A549 treated with CORT108297 at 1 μM for 4 hours (cell line): ENCODE results near the gene ZNF236. TPM values are rescaled to one million over a fixed set of nuclear protein-coding genes. Genes with fewer than 3 reads are reported as not detected.

Experiments used
- total RNA-seq: library from RNA; stranded (reverse); fragments of 200-300 nt; extraction: Qiagen RNA extraction; gene quantifications from 5 replicates; pipeline ENCODE4 v1.2.3, GENCODE V29; 2022

Gene ZNF236
- total RNA-seq = 2.1 to 4.1 TPM (median 3.1 TPM) in 5 replicates

DNA sequence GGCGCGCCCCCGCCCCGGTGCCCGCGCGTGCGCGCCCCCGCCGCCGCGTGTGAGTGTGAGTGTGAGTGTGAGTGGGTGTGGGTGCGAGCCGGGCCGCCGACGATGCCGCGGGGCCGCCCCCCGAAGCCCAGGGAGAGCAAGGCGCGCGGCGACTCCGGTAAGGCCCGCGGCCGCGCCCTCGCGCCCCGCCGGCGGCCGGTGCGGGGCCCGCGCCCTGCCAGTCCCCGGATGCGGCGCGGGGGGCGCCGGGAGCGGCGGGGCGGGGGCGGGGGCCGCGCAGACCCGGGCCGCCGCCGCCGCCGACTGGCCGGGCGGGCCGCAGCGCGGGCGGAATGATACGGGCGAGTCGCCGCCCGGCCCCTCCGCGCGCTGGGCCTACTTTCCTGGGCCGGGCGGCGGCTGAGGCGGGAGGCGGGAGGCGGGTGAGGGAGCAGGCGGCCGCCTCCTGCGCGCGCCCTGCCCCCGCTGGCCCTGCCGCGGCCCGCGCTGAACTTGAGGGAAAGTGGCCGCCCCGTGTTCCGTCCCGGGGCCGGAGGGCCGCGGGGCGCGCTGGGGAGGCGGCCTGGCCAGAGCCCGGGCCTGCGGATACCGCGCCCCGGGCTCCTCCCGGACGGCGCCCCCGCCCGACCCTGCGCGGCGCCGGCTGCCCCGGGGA lies at the start of gene ZNF236:
Gene ZNF236, plus strand, starts transcription at position 52 of the 655 bp plus-strand sequence. Its CDS starts 51 bp downstream, at position 103.

